Stimulated activated CD8-positive, alpha-beta memory T cell treated with anti-CD3 and anti-CD28 coated beads, Interleukin-15, amount 100 ng/mL, for 1 hour (primary cell): Measurements from ENCODE around the gene MC4R.

Source experiments
- DNase-seq: peaks from one replicate; pipeline ENCODE4 v3.0.0-alpha.2; 2020; ENCODE audit warnings: low read depth

Gene MC4R

GRCh38 chr18:60327880-60328279 lies 44.7 kb downstream of the MC4R start:
- no peak for DNase-seq

- DNase-seq: no peak
Measured at GRCh38 chr18:60322591-60322990, 50.0 kb downstream of the MC4R start.
